DOHH2 (cell line): ENCODE measurements around the gene SPAAR.

Experiments
- CTCF ChIP-seq: fragments of 200-600 bp; sonication (generic); IDR thresholded peaks from one replicate; pipeline ENCODE4 v1.5.1; 2014; ENCODE audit warnings: antibody characterized with exemption, mild to moderate bottlenecking, low read depth, low read length; ENCODE audit not compliant: poor library complexity, severe bottlenecking
- EZH2phosphoT487 ChIP-seq: fragments of 200-600 bp; sonication (generic); IDR thresholded peaks from 2 replicates; pipeline ENCODE4 v1.6.1; 2017; ENCODE audit warnings: borderline replicate concordance, mild to moderate bottlenecking, antibody characterized with exemption, low read length, moderate library complexity, mixed read lengths

- TF ChIP-seq CTCF (peak; percentile 85), EZH2phosphoT487 (no peak)
These were observed 6.2 kb upstream of the SPAAR start for GRCh38 chr9:35903049-35903448.
